GM18861 (cell line): ENCODE measurements around the gene ACIN1.

Experiments used
- ATAC-seq: cut with Tn5 transposase; IDR thresholded peaks from one replicate; pipeline ENCODE4 v1.9.1; 2021; ENCODE audit not compliant: unreplicated experiment

ACIN1 gene

GRCh38 chr14:23094666-23095195, at the start of gene ACIN1:
Gene ACIN1, minus strand, starts transcription at chr14:23095136. Its CDS starts 24 bp downstream, at chr14:23095112.
- peak; percentile 25 for ATAC-seq

- no peak for ATAC-seq
Measured at GRCh38 chr14:23143911-23144310, 49.0 kb upstream of the ACIN1 start.

GRCh38 chr14:23142826-23143225, 47.9 kb upstream of the ACIN1 start:
- no peak for ATAC-seq

GRCh38 chr14:23141706-23142444, 46.9 kb upstream of the ACIN1 start:
- no peak for ATAC-seq

- no peak for ATAC-seq
Measured at GRCh38 chr14:23140371-23140770, 45.4 kb upstream of the ACIN1 start.

GRCh38 chr14:23139874-23140273, 44.9 kb upstream of the ACIN1 start:
- no peak for ATAC-seq

GRCh38 chr14:23137813-23138535, 43.0 kb upstream of the ACIN1 start:
- ATAC-seq, result no peak

GRCh38 chr14:23137192-23137812, 42.4 kb upstream of the ACIN1 start:
- no peak for ATAC-seq

GRCh38 chr14:23136566-23137133, 41.7 kb upstream of the ACIN1 start:
- ATAC-seq, result no peak

GRCh38 chr14:23132970-23133369, 38.0 kb upstream of the ACIN1 start:
- no peak for ATAC-seq

- no peak for ATAC-seq
Measured at GRCh38 chr14:23131482-23131881, 36.5 kb upstream of the ACIN1 start.

- ATAC-seq, result no peak
Measured at GRCh38 chr14:23130871-23131270, 35.9 kb upstream of the ACIN1 start.

GRCh38 chr14:23129759-23130316, 34.9 kb upstream of the ACIN1 start:
- ATAC-seq, result no peak

GRCh38 chr14:23128969-23129758, 34.2 kb upstream of the ACIN1 start:
- no peak for ATAC-seq

- ATAC-seq, result no peak
Measured at GRCh38 chr14:23127861-23128260, 32.9 kb upstream of the ACIN1 start.

- no peak for ATAC-seq
Measured at GRCh38 chr14:23126548-23127278, 31.8 kb upstream of the ACIN1 start.

GRCh38 chr14:23125933-23126524, 31.1 kb upstream of the ACIN1 start:
- ATAC-seq, result no peak

- no peak for ATAC-seq
Measured at GRCh38 chr14:23125011-23125410, 30.1 kb upstream of the ACIN1 start.

- no peak for ATAC-seq
Measured at GRCh38 chr14:23124337-23124954, 29.5 kb upstream of the ACIN1 start.
